GM12875 (cell line): ENCODE measurements around the gene GHSR.

ENCODE experiments used
- H3K4me3 ChIP-seq: one replicate; pipeline ENCODE4 v1.5.1; 2011; ENCODE audit warnings: low read depth, low read length, control low read depth
- CTCF ChIP-seq: IDR thresholded peaks from 2 replicates; pipeline ENCODE4 v1.5.1; 2011; ENCODE audit warnings: low read depth, mild to moderate bottlenecking, control low read depth, inconsistent platforms, low read length, moderate library complexity, borderline replicate concordance; ENCODE audit not compliant: insufficient read depth

Gene GHSR

GRCh38 chr3:172454180-172454579, 5.9 kb upstream of the GHSR start:
- H3K4me3 ChIP-seq = no peak overlapping the region

GRCh38 chr3:172449466-172450149, 1.4 kb upstream of the GHSR start:
- H3K4me3 ChIP-seq = no peak overlapping the region
- TF ChIP-seq CTCF = no peak

More at GRCh38 chr3:172454180-172454579, 5.9 kb upstream of the GHSR start:
- no peak for TF ChIP-seq CTCF

- no peak overlapping the region for H3K4me3 ChIP-seq
Measured at GRCh38 chr3:172448661-172449465, 607 bp upstream of the GHSR start.

GRCh38 chr3:172446198-172446597, 2.1 kb downstream of the GHSR start:
- H3K4me3 ChIP-seq = no peak overlapping the region
- TF ChIP-seq CTCF = no peak

More at GRCh38 chr3:172448661-172449465, 607 bp upstream of the GHSR start:
- no peak for TF ChIP-seq CTCF

- no peak overlapping the region for H3K4me3 ChIP-seq
- no peak for TF ChIP-seq CTCF
Measured at GRCh38 chr3:172444821-172445220, 3.4 kb downstream of the GHSR start.

GRCh38 chr3:172442606-172443005, 5.7 kb downstream of the GHSR start:
- TF ChIP-seq CTCF = no peak
- H3K4me3 ChIP-seq = no peak overlapping the region
